ENCODE results near the gene POLA2.

Gene POLA2

GRCh38 chr11:65261591-65262380 lies at the start of gene POLA2:
Gene POLA2 (plus strand): TSS chr11:65261962. CDS start chr11:65262293, 331 bp downstream.
- ChIA-PET CTCF (interaction anchor here (1.0 to 1.3 kb wide), 5 partner anchors 12 to 68 kb away, joined by 3 to 4 read pairs (median 3); no protein-coding TSS in a partner anchor), POLR2A (interaction anchor here (0.5 to 2.2 kb wide), 53 partner anchors 8 to 487 kb away, joined by 3 to 38 read pairs (median 4); partner anchors contain the start of genes CAPN1, CDC42EP2, DPF2 and FAU)
- TF ChIP-seq ARNT (IDR thresholded peaks at IDR 0.05), result no peak
- no peak for TF ChIP-seq FOXK2 (IDR thresholded peaks at IDR 0.05)
- TF ChIP-seq L3MBTL2 (conservative IDR thresholded peaks at IDR 0.05), result peak; percentile 62; the same call in 1 of the 2 replicates
- no peak for TF ChIP-seq NFRKB (IDR thresholded peaks at IDR 0.05)
- TF ChIP-seq PKNOX1 (IDR thresholded peaks at IDR 0.05), result peak; percentile 68
- TF ChIP-seq ELF4 (IDR thresholded peaks at IDR 0.05), result no peak
- TF ChIP-seq BHLHE40 (IDR thresholded peaks at IDR 0.05; ENCODE audit: borderline replicate concordance), result no peak
- TF ChIP-seq HDGF (IDR thresholded peaks at IDR 0.05; ENCODE audit: borderline replicate concordance), result no peak
- TF ChIP-seq FOXM1 (IDR thresholded peaks at IDR 0.05; ENCODE audit: borderline replicate concordance), result no peak
- no peak for TF ChIP-seq SP1 (IDR thresholded peaks at IDR 0.05)
- no peak for TF ChIP-seq CTBP1 (IDR thresholded peaks at IDR 0.05; ENCODE audit: borderline replicate concordance)
- TF ChIP-seq ZNF384 (IDR thresholded peaks at IDR 0.05), result no peak
- no peak for TF ChIP-seq TARDBP (IDR thresholded peaks at IDR 0.05)
- no peak for TF ChIP-seq SUZ12 (IDR thresholded peaks at IDR 0.05)
- peak; percentile 100 for DNase-seq (ENCODE audit: extremely low spot score)

- TF ChIP-seq HDGF (IDR thresholded peaks at IDR 0.05; ENCODE audit: borderline replicate concordance) (no peak), L3MBTL2 (conservative IDR thresholded peaks at IDR 0.05) (no peak), FOXK2 (IDR thresholded peaks at IDR 0.05) (no peak), PKNOX1 (IDR thresholded peaks at IDR 0.05) (no peak)
- POLR2A ChIA-PET, result interaction anchor here (1.9 kb wide), 1 partner anchor 50 kb away, joined by 6 read pairs; the partner anchor contains the start of gene POLA2
- no peak for DNase-seq (ENCODE audit: extremely low spot score)
- CTCF ChIA-PET, result no interaction called here
These were observed 49.4 kb upstream of the POLA2 start for GRCh38 chr11:65212226-65212801.

- no peak for TF ChIP-seq ARNT (IDR thresholded peaks at IDR 0.05)
- no peak for DNase-seq (ENCODE audit: extremely low spot score)
- ChIA-PET POLR2A (no interaction called here), CTCF (no interaction called here)
These were observed 48.2 kb upstream of the POLA2 start for GRCh38 chr11:65213322-65214211.

- TF ChIP-seq PKNOX1 (IDR thresholded peaks at IDR 0.05), result no peak
- TF ChIP-seq HDGF (IDR thresholded peaks at IDR 0.05; ENCODE audit: borderline replicate concordance), result no peak
- no peak for TF ChIP-seq ELF4 (IDR thresholded peaks at IDR 0.05)
- no peak for TF ChIP-seq SP1 (IDR thresholded peaks at IDR 0.05)
- TF ChIP-seq NFRKB (IDR thresholded peaks at IDR 0.05), result no peak
- no peak for TF ChIP-seq ARNT (IDR thresholded peaks at IDR 0.05)
- ChIA-PET CTCF (no interaction called here), POLR2A (no interaction called here)
- no peak for DNase-seq (ENCODE audit: extremely low spot score)
These were observed 47.4 kb upstream of the POLA2 start for GRCh38 chr11:65214212-65214845.

- TF ChIP-seq TARDBP (IDR thresholded peaks at IDR 0.05), result peak; percentile 82
- TF ChIP-seq ZNF384 (IDR thresholded peaks at IDR 0.05), result no peak
- no peak for TF ChIP-seq L3MBTL2 (conservative IDR thresholded peaks at IDR 0.05)
- TF ChIP-seq HDGF (IDR thresholded peaks at IDR 0.05; ENCODE audit: borderline replicate concordance), result no peak
- TF ChIP-seq ARNT (IDR thresholded peaks at IDR 0.05), result no peak
- TF ChIP-seq NFRKB (IDR thresholded peaks at IDR 0.05), result no peak
- no peak for TF ChIP-seq SP1 (IDR thresholded peaks at IDR 0.05)
- peak; percentile 95 for TF ChIP-seq PKNOX1 (IDR thresholded peaks at IDR 0.05)
- POLR2A ChIA-PET, result interaction anchor here (1.2 kb wide), 1 partner anchor 81 kb away, joined by 3 read pairs; no protein-coding TSS in a partner anchor
- CTCF ChIA-PET, result no interaction called here
- no peak for DNase-seq (ENCODE audit: extremely low spot score)
These were observed 46.2 kb upstream of the POLA2 start for GRCh38 chr11:65215441-65216076.
